ENCODE data around the gene WBP4. TPM values are rescaled to one million over a fixed set of nuclear protein-coding genes. Genes with fewer than 3 reads are reported as not detected.

WBP4 gene
- total RNA-seq, 1 donor: 8.7 TPM

GRCh38 chr13:41075034-41075433, 13.7 kb downstream of the WBP4 start:
- Histone ChIP-seq H3K4me1 (ENCODE audit: insufficient read depth, low read length) (no peaks in the 10 kb centered on the region), H3K27me3 (ENCODE audit: insufficient read depth, low read length) (no peaks in the 10 kb centered on the region), H3K36me3 (ENCODE audit: insufficient read depth, low read length) (peaks cover 76% of the 10 kb centered on the region), H3K4me2 (ENCODE audit: insufficient read depth, low read length) (no peak overlapping the region), H3K79me2 (ENCODE audit: insufficient read depth, low read length) (no peaks in the 10 kb centered on the region), H3K27ac (ENCODE audit: low read depth, low read length) (no peak overlapping the region), H3K4me3 (ENCODE audit: insufficient read depth, low read length) (no peak overlapping the region), H2AFZ (ENCODE audit: low read length) (no peak overlapping the region), H3K9me3 (ENCODE audit: low read depth, low read length) (no peaks in the 10 kb centered on the region), H4K20me1 (ENCODE audit: insufficient read depth, low read length) (no peaks in the 10 kb centered on the region)
- TF ChIP-seq CTCF (IDR thresholded peaks at IDR 0.05; ENCODE audit: extremely low read depth, low read depth, low read length): peak; percentile 58
- peak; percentile 31 for DNase-seq (ENCODE audit: insufficient read length, low spot score, missing footprints)

DNA sequence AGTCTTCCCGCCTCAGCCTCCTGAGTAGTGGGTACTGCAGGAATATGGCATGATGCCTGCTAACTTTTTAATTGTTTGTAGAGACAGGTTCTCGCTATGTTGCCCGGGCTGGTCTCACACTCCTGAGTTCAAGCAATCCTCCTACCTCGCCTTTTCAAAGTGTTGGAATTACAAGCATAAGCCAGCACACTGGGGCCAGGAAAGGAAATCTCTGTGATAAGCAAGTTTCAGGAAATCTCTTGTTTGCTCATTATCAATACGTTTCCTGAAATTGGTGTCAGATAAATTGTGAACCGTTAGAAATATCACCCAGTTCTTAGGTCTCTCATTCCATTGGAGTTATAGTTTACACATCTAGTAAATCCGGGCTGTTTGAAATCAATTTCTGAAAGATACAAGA, 14.2 kb downstream of the WBP4 start:
- no peak overlapping the region for H3K27ac ChIP-seq (ENCODE audit: low read depth, low read length)
- no peak overlapping the region for H2AFZ ChIP-seq (ENCODE audit: low read length)
- H3K4me3 ChIP-seq (ENCODE audit: insufficient read depth, low read length): no peak overlapping the region
- H4K20me1 ChIP-seq (ENCODE audit: insufficient read depth, low read length): no peaks in the 10 kb centered on the region
- H3K36me3 ChIP-seq (ENCODE audit: insufficient read depth, low read length): peaks cover 72% of the 10 kb centered on the region
- H3K79me2 ChIP-seq (ENCODE audit: insufficient read depth, low read length): no peaks in the 10 kb centered on the region
- H3K4me1 ChIP-seq (ENCODE audit: insufficient read depth, low read length): no peaks in the 10 kb centered on the region
- no peaks in the 10 kb centered on the region for H3K27me3 ChIP-seq (ENCODE audit: insufficient read depth, low read length)
- no peak for DNase-seq (ENCODE audit: insufficient read length, low spot score, missing footprints)
- no peak overlapping the region for H3K4me2 ChIP-seq (ENCODE audit: insufficient read depth, low read length)
- H3K9me3 ChIP-seq (ENCODE audit: low read depth, low read length): no peaks in the 10 kb centered on the region
- no peak for TF ChIP-seq CTCF (IDR thresholded peaks at IDR 0.05; ENCODE audit: extremely low read depth, low read depth, low read length)

DNA sequence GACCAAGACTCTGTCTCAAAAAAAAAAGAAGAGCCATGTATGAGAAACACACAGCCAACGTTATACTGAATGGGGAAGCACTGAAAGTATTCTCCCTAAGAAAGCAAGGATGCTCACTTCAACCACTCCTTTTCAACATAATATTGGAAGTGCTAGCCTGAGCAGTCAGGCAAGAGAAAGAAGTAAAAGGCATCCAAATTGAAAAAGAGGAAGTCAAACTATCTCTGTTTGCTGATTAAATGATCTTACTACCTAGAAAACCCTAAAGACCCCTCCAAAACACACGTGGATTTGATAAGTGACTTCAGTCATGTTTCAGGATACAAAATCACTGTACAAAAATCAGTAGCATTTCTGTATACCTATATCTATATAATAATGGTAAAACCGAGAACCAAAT, 16.2 kb downstream of the WBP4 start:
- Histone ChIP-seq H3K27ac (ENCODE audit: low read depth, low read length) (no peak overlapping the region), H3K36me3 (ENCODE audit: insufficient read depth, low read length) (peaks cover 70% of the 10 kb centered on the region), H3K9me3 (ENCODE audit: low read depth, low read length) (no peaks in the 10 kb centered on the region), H4K20me1 (ENCODE audit: insufficient read depth, low read length) (no peaks in the 10 kb centered on the region), H3K79me2 (ENCODE audit: insufficient read depth, low read length) (no peaks in the 10 kb centered on the region), H3K27me3 (ENCODE audit: insufficient read depth, low read length) (no peaks in the 10 kb centered on the region), H3K4me3 (ENCODE audit: insufficient read depth, low read length) (no peak overlapping the region), H3K4me2 (ENCODE audit: insufficient read depth, low read length) (no peak overlapping the region), H2AFZ (ENCODE audit: low read length) (no peak overlapping the region), H3K4me1 (ENCODE audit: insufficient read depth, low read length) (no peaks in the 10 kb centered on the region)
- no peak for DNase-seq (ENCODE audit: insufficient read length, low spot score, missing footprints)
- TF ChIP-seq CTCF (IDR thresholded peaks at IDR 0.05; ENCODE audit: extremely low read depth, low read depth, low read length): no peak

DNA sequence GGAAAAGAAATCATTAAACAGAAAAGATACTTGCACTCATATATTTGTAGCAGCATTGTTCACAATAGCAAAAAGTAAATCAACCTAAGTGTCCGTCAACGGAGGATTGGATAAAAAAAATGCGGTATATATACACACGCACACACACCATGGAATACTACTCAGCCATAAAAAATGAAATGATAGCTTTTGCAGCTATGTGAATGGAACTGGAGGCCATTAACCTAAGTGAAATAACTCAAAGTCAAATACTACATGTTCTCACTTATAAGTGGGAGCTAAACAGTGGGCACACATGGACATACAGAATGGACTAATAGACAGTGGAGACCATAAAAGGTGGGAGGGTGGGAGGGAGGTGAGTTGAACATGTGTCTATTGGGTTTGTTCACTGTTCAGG, 18.4 kb downstream of the WBP4 start:
- H3K4me2 ChIP-seq (ENCODE audit: insufficient read depth, low read length): no peak overlapping the region
- no peaks in the 10 kb centered on the region for H3K9me3 ChIP-seq (ENCODE audit: low read depth, low read length)
- no peak for TF ChIP-seq CTCF (IDR thresholded peaks at IDR 0.05; ENCODE audit: extremely low read depth, low read depth, low read length)
- DNase-seq (ENCODE audit: insufficient read length, low spot score, missing footprints): no peak
- H3K36me3 ChIP-seq (ENCODE audit: insufficient read depth, low read length): peaks cover 68% of the 10 kb centered on the region
- no peaks in the 10 kb centered on the region for H3K79me2 ChIP-seq (ENCODE audit: insufficient read depth, low read length)
- no peak overlapping the region for H3K4me3 ChIP-seq (ENCODE audit: insufficient read depth, low read length)
- H2AFZ ChIP-seq (ENCODE audit: low read length): no peak overlapping the region
- no peak overlapping the region for H3K27ac ChIP-seq (ENCODE audit: low read depth, low read length)
- no peaks in the 10 kb centered on the region for H3K4me1 ChIP-seq (ENCODE audit: insufficient read depth, low read length)
- no peaks in the 10 kb centered on the region for H4K20me1 ChIP-seq (ENCODE audit: insufficient read depth, low read length)
- H3K27me3 ChIP-seq (ENCODE audit: insufficient read depth, low read length): no peaks in the 10 kb centered on the region
